Mesendoderm (in vitro differentiated cells): ENCODE measurements around the gene RYR3.

Experiments used
- DNase-seq: peaks from one replicate; pipeline ENCODE4 v3.0.0; 2013
- H2AK5ac ChIP-seq: 2 replicates; pipeline ENCODE4 v1.6.1; 2013; ENCODE audit warnings: low read length, inconsistent platforms
- H2BK120ac ChIP-seq: 2 replicates; pipeline ENCODE4 v1.6.1; 2013; ENCODE audit warnings: low read depth, mild to moderate bottlenecking, low read length, moderate library complexity, mixed read lengths
- H2BK15ac ChIP-seq: replicated peaks from 2 replicates; pipeline ENCODE4 v1.6.1; 2013; ENCODE audit warnings: low read depth, mild to moderate bottlenecking, moderate library complexity
- H2BK5ac ChIP-seq: 2 replicates; pipeline ENCODE4 v1.6.1; 2013; ENCODE audit warnings: low read length, inconsistent platforms
- H3K18ac ChIP-seq: 2 replicates; pipeline ENCODE4 v1.6.1; 2013; ENCODE audit warnings: mild to moderate bottlenecking, low read length, mixed read lengths
- H3K23ac ChIP-seq: one replicate; pipeline ENCODE4 v1.6.1; 2013; ENCODE audit warnings: low read length
- H3K27ac ChIP-seq: 2 replicates; pipeline ENCODE4 v1.5.1; 2013; ENCODE audit warnings: low read depth, mild to moderate bottlenecking, inconsistent platforms, low read length, moderate library complexity
- H3K27me3 ChIP-seq: 2 replicates; pipeline ENCODE4 v1.6.1; 2013; ENCODE audit warnings: low read length, control low read depth, mild to moderate bottlenecking, inconsistent platforms; ENCODE audit not compliant: insufficient read depth, poor library complexity
- H3K36me3 ChIP-seq: 2 replicates; pipeline ENCODE4 v1.6.1; 2013; ENCODE audit warnings: low read length, inconsistent platforms; ENCODE audit not compliant: control insufficient read depth, insufficient read depth
- H3K4ac ChIP-seq: one replicate; pipeline ENCODE4 v1.6.1; 2013; ENCODE audit warnings: low read depth, mild to moderate bottlenecking, low read length, moderate library complexity
- H3K4me1 ChIP-seq: 2 replicates; pipeline ENCODE4 v1.6.1; 2013; ENCODE audit warnings: low read depth, low read length, inconsistent platforms; ENCODE audit not compliant: control insufficient read depth
- H3K4me2 ChIP-seq: 2 replicates; pipeline ENCODE4 v1.6.1; 2013; ENCODE audit warnings: low read length
- H3K4me3 ChIP-seq: 2 replicates; pipeline ENCODE4 v1.5.1; 2013; ENCODE audit warnings: mild to moderate bottlenecking, low read length
- H3K56ac ChIP-seq: one replicate; pipeline ENCODE4 v1.6.1; 2013; ENCODE audit warnings: low read length
- H3K79me1 ChIP-seq: 2 replicates; pipeline ENCODE4 v1.6.1; 2013; ENCODE audit warnings: low read length, inconsistent platforms
- H3K79me2 ChIP-seq: 2 replicates; pipeline ENCODE4 v1.6.1; 2013; ENCODE audit warnings: mild to moderate bottlenecking, low read length; ENCODE audit not compliant: control insufficient read depth, insufficient read depth
- H3K9ac ChIP-seq: 2 replicates; pipeline ENCODE4 v1.6.1; 2013; ENCODE audit warnings: low read length, inconsistent platforms
- H4K5ac ChIP-seq: one replicate; pipeline ENCODE4 v1.6.1; 2013; ENCODE audit warnings: low read length
- H4K8ac ChIP-seq: one replicate; pipeline ENCODE4 v1.6.1; 2013; ENCODE audit warnings: low read depth, mild to moderate bottlenecking, control low read depth, low read length, moderate library complexity
- WGBS: extraction: QIAGEN DNeasy Blood & Tissue Kit; methylation state at CpG from one replicate; pipeline ENCODE4 v1.1.7; 2013; ENCODE audit warnings: low lambda C conversion rate, missing lambda C conversion rate; ENCODE audit not compliant: insufficient coverage; ENCODE audit errors: extremely low coverage; 5-methylcytosine and 5-hydroxymethylcytosine counted together

The RYR3 gene

GRCh38 chr15:33392453-33392852 is 81.7 kb downstream of the RYR3 start:
- peak; percentile 41 for DNase-seq
- no peak overlapping the region for H3K4me3 ChIP-seq

GRCh38 chr15:33393546-33393945 is 82.8 kb downstream of the RYR3 start:
- Histone ChIP-seq H3K18ac (no peak overlapping the region), H2BK5ac (no peak overlapping the region), H2BK120ac (no peak overlapping the region), H3K4me3 (no peak overlapping the region), H3K4me2 (no peak overlapping the region), H4K5ac (no peak overlapping the region), H2AK5ac (no peak overlapping the region), H3K27me3 (no peaks in the 10 kb centered on the region), H2BK15ac (no peak overlapping the region), H3K4me1 (no peaks in the 10 kb centered on the region), H3K79me1 (no peaks in the 10 kb centered on the region), H4K8ac (no peak overlapping the region), H3K27ac (no peak overlapping the region), H3K79me2 (no peaks in the 10 kb centered on the region), H3K4ac (no peak overlapping the region), H3K9ac (no peak overlapping the region), H3K23ac (no peak overlapping the region), H3K56ac (no peak overlapping the region), H3K36me3 (no peaks in the 10 kb centered on the region)
- no peak for DNase-seq
- no CpG with 5 or more reads among the region's 6 CpGs for WGBS

More at GRCh38 chr15:33392453-33392852, 81.7 kb downstream of the RYR3 start:
- H3K79me1 ChIP-seq, result no peaks in the 10 kb centered on the region
- no peak overlapping the region for H3K4ac ChIP-seq
- H4K8ac ChIP-seq, result no peak overlapping the region
- H2BK15ac ChIP-seq, result no peak overlapping the region
- no peak overlapping the region for H4K5ac ChIP-seq
- H3K79me2 ChIP-seq, result no peaks in the 10 kb centered on the region
- no peak overlapping the region for H3K27ac ChIP-seq
- no peak overlapping the region for H2BK5ac ChIP-seq
- no peak overlapping the region for H3K9ac ChIP-seq
- no peak overlapping the region for H3K18ac ChIP-seq
- H3K36me3 ChIP-seq, result no peaks in the 10 kb centered on the region
- H3K4me1 ChIP-seq, result no peaks in the 10 kb centered on the region
- no peak overlapping the region for H3K23ac ChIP-seq
- no peaks in the 10 kb centered on the region for H3K27me3 ChIP-seq
- no peak overlapping the region for H3K56ac ChIP-seq
- H2BK120ac ChIP-seq, result no peak overlapping the region
- WGBS, result no CpG with 5 or more reads among the region's 3 CpGs
- H2AK5ac ChIP-seq, result no peak overlapping the region
- no peak overlapping the region for H3K4me2 ChIP-seq

GRCh38 chr15:33395321-33395720 is 84.6 kb downstream of the RYR3 start:
- Histone ChIP-seq H2BK120ac (no peak overlapping the region), H3K36me3 (no peaks in the 10 kb centered on the region), H3K4ac (no peak overlapping the region), H3K56ac (no peak overlapping the region), H3K23ac (no peak overlapping the region), H3K79me1 (no peaks in the 10 kb centered on the region), H3K4me1 (no peaks in the 10 kb centered on the region), H3K4me2 (no peak overlapping the region), H3K18ac (no peak overlapping the region), H3K9ac (no peak overlapping the region), H2BK5ac (no peak overlapping the region), H3K4me3 (no peak overlapping the region), H3K27ac (no peak overlapping the region), H2BK15ac (no peak overlapping the region), H2AK5ac (no peak overlapping the region), H3K79me2 (no peaks in the 10 kb centered on the region), H4K5ac (no peak overlapping the region), H3K27me3 (no peaks in the 10 kb centered on the region), H4K8ac (no peak overlapping the region)
- no peak for DNase-seq
- no CpG with 5 or more reads among the region's 7 CpGs for WGBS

GRCh38 chr15:33395846-33396245 is 85.1 kb downstream of the RYR3 start:
- Histone ChIP-seq H4K5ac (no peak overlapping the region), H3K18ac (no peak overlapping the region), H3K4me2 (no peak overlapping the region), H3K4me1 (no peaks in the 10 kb centered on the region), H2AK5ac (no peak overlapping the region), H2BK15ac (no peak overlapping the region), H4K8ac (no peak overlapping the region), H3K4me3 (no peak overlapping the region), H3K27me3 (no peaks in the 10 kb centered on the region), H3K79me1 (no peaks in the 10 kb centered on the region), H3K79me2 (no peaks in the 10 kb centered on the region), H3K36me3 (no peaks in the 10 kb centered on the region), H3K4ac (no peak overlapping the region), H3K56ac (no peak overlapping the region), H3K23ac (no peak overlapping the region), H2BK5ac (no peak overlapping the region), H3K9ac (no peak overlapping the region), H3K27ac (no peak overlapping the region), H2BK120ac (no peak overlapping the region)
- no CpG with 5 or more reads among the region's 7 CpGs for WGBS
- DNase-seq, result no peak

- Histone ChIP-seq H3K23ac (no peak overlapping the region), H3K56ac (no peak overlapping the region), H3K9ac (no peak overlapping the region), H2AK5ac (no peak overlapping the region), H3K79me1 (no peaks in the 10 kb centered on the region), H3K36me3 (no peaks in the 10 kb centered on the region), H2BK15ac (no peak overlapping the region), H3K18ac (no peak overlapping the region), H3K4me1 (no peaks in the 10 kb centered on the region), H2BK5ac (no peak overlapping the region), H3K27me3 (no peaks in the 10 kb centered on the region), H4K5ac (no peak overlapping the region), H3K4ac (no peak overlapping the region), H3K4me3 (no peak overlapping the region), H3K79me2 (no peaks in the 10 kb centered on the region), H3K27ac (no peak overlapping the region), H2BK120ac (no peak overlapping the region), H3K4me2 (no peak overlapping the region), H4K8ac (no peak overlapping the region)
- WGBS, result no CpG with 5 or more reads among the region's 2 CpGs
- DNase-seq, result no peak
Measured at GRCh38 chr15:33396475-33396874, 85.7 kb downstream of the RYR3 start.

- Histone ChIP-seq H3K23ac (no peak overlapping the region), H3K9ac (no peak overlapping the region), H2BK5ac (no peak overlapping the region), H3K4ac (no peak overlapping the region), H3K27ac (no peak overlapping the region), H3K4me1 (no peaks in the 10 kb centered on the region), H3K79me1 (no peaks in the 10 kb centered on the region), H2AK5ac (no peak overlapping the region), H4K8ac (no peak overlapping the region), H3K36me3 (no peaks in the 10 kb centered on the region), H3K56ac (no peak overlapping the region), H3K27me3 (no peaks in the 10 kb centered on the region), H3K4me3 (no peak overlapping the region), H2BK120ac (no peak overlapping the region), H3K4me2 (no peak overlapping the region), H3K79me2 (no peaks in the 10 kb centered on the region), H4K5ac (no peak overlapping the region), H2BK15ac (no peak overlapping the region), H3K18ac (no peak overlapping the region)
- no peak for DNase-seq
- WGBS, result no CpG with 5 or more reads among the region's 10 CpGs
Measured at GRCh38 chr15:33398555-33398954, 87.8 kb downstream of the RYR3 start.
